ENCODE results near the gene THSD4. TPM values are rescaled to one million over a fixed set of nuclear protein-coding genes. Genes with fewer than 3 reads are reported as not detected.
"Not testable (repeated sequence)": the region's sequence is repeated elsewhere in the genome, so short reads cannot be mapped to it uniquely, and the experiment has no call there.

THSD4 gene
- total RNA-seq, 1 donor from 2014 or later, result 5.1 TPM

GRCh38 chr15:71254491-71254890 lies 139.2 kb downstream of the THSD4 start:
- no peak for DNase-seq (ENCODE audit: low spot score)

DNA sequence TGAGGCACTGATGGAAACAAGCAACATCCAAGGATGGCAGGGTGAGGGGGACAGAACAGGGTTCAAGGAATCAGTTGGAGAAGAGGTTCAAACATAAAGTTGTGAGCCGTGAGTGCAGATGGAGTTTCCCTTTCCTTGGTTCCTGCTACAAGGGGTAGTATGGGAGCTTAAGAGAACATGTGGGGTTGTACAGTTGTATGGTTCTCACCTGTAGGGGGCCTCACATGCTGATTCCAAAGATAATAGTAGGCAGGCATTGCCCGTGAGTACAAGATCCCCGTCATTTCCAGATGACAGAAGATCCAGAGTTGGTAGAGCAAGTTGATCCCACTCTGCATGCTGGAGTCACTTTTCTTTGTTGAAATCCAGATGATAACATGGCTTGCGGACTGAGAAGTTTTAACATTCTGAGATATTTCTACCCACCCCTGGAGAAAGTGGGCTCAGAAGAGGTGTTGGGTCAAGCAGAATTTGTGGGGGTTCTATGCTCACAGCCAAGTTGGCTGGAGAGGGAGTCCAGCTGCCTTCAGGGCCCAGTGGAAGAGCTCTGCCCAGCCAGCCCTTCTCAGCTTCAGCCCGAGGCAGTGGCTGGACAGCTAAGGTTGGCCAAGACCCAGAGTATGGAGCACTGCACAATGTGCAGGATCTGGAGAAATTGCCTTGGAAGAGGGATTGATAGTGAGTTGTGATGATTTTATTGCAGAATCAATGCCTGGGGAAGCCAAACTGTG lies 141.8 kb downstream of the THSD4 start:
- DNase-seq (ENCODE audit: low spot score), result no peak

GRCh38 chr15:71259866-71260265 lies 144.6 kb downstream of the THSD4 start:
- DNase-seq (ENCODE audit: low spot score), result no peak

GRCh38 chr15:71261418-71261817 lies 146.1 kb downstream of the THSD4 start:
- no peak for DNase-seq (ENCODE audit: low spot score)

DNA sequence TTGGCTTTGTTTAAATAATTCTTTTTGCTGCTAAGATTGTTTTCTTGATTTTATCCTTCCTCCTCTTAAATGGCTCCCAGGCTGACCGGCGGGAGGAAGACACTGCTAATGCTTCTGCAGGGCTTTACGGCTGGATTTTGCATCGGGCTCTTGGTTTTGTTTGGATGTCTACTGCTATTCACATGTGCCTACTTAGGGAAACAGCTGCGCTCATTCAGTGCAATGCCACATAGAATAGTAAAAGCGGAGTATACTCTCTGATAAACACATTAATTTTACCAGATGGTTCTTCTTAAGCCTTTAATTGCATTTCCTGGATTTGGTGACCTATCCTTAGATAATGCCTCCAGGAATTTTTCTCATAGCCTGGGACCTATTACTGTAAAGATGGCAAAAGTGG lies 146.6 kb downstream of the THSD4 start:
- DNase-seq (ENCODE audit: low spot score), result no peak

- no peak for DNase-seq (ENCODE audit: low spot score)
Measured at GRCh38 chr15:71262599-71262998, 147.3 kb downstream of the THSD4 start.

GRCh38 chr15:71265606-71266005 lies 150.3 kb downstream of the THSD4 start:
- not testable (repeated sequence) for DNase-seq (ENCODE audit: low spot score)

DNA sequence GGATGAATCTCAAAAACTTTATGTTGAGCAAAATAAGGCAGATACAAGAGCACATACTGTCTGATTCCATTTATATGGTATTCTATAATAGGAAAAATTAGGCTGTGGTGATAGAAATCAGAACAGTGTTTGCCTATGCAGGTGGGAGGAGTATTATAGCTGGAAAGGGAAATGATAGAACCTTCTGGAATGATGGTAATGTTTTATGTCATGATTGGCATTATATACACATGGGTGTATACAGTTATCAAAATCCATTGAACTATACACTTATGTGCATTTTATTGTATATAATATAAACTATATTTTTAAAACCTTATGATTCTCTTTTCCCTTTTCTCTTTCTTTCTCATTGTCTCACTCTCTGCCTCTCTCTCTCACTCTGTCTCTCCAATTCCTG lies 156.1 kb downstream of the THSD4 start:
- no peak for DNase-seq (ENCODE audit: low spot score)

DNA sequence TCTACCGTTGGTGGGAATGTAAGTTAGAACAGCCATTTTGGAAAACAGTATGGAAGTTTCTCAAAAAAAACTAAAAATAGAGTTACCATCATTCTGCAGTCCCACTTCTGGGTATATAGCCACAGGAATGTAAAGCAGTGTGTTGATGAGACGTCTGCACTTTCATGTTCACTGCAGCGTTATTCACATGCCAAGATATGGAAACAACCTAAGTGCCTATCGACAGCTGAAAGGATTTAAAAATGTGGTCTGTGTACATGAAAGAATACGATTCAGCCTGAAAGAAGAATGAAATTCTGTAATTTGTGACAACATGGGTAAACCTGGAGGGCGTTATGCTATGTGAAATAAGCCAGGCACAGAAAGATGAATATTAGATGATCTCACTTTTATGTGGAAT lies 157.7 kb downstream of the THSD4 start:
- DNase-seq (ENCODE audit: low spot score), result no peak

- no peak for DNase-seq (ENCODE audit: low spot score)
Measured at GRCh38 chr15:71273731-71274447, 158.6 kb downstream of the THSD4 start.

DNA sequence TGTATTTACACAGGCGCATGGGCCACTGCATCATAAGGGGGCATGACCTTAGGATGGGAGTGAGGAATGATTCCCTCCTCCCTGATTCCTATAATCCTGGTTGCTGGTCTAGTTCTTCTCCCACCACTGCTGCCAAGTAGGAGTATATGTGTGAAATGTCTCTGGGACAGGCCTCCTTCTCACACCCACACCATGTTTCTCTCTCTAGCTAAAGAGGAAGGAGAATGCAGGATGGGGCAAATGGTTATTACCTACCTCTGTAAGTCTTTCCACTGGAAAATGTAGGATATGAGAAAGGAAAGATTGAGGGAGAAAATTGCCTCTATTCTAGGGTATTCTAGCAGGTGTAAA lies 159.2 kb downstream of the THSD4 start:
- no peak for DNase-seq (ENCODE audit: low spot score)

GRCh38 chr15:71275098-71275497 lies 159.8 kb downstream of the THSD4 start:
- no peak for DNase-seq (ENCODE audit: low spot score)

- DNase-seq (ENCODE audit: low spot score), result no peak
Measured at GRCh38 chr15:71275566-71276335, 160.5 kb downstream of the THSD4 start.

DNA sequence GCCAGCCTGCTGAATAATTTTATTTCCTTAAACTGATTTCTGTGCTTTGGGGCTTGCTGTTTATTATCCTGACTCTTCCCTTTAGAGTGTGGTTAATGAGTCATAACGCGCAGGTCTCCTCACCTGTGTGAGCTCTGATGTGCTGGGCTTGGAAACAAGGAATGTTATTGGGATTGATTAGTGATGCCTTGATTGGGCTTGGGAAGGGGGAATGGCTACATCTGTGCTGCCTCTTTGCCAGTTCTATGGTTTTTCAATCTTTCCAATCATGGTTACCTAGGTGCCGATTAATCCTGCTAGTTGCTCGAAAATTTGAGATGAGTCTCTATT lies 161.0 kb downstream of the THSD4 start:
- DNase-seq (ENCODE audit: low spot score), result no peak

GRCh38 chr15:71278989-71279756 lies 163.9 kb downstream of the THSD4 start:
- no peak for DNase-seq (ENCODE audit: low spot score)

GRCh38 chr15:71279757-71280141 lies 164.5 kb downstream of the THSD4 start:
- no peak for DNase-seq (ENCODE audit: low spot score)

- no peak for DNase-seq (ENCODE audit: low spot score)
Measured at GRCh38 chr15:71280206-71280605, 164.9 kb downstream of the THSD4 start.

DNA sequence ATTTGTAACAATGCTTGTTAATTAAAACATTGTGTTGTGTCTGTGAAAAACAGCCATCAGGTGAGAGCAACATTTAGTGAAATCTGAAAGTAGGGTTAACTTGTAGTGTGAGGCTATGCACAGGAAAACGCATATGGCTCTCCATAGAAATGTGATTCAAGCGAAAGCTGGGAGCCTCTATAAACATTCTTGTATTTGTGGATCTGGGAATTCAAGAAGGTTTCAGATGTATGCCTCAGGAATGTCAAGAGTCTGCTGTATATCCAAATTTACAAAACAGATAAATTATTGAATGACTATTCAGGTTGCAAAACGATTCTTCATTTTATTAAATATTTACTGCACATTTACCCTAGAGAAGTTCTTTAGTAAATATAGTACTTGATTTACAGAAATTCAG lies 166.0 kb downstream of the THSD4 start:
- DNase-seq (ENCODE audit: low spot score), result no peak

DNA sequence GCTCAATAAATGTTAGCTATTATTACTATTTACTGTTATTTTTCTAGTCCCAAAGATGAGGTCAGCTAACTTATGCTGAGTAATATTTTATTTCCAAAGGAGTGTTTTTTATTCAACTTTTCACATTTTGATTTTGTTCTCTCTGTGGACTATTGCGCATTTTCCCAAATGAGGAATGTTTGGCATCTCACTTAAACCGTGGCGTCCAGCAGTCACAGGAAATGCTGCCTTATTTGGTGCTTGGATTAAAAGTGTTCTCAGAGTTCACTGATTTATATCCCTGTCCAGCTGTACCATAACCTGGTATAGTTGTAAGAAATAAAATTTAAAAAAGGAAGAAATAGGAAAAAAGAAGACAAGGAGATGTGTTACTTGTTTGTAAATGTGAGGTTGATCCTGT lies 166.8 kb downstream of the THSD4 start:
- no peak for DNase-seq (ENCODE audit: low spot score)

- no peak for DNase-seq (ENCODE audit: low spot score)
Measured at GRCh38 chr15:71288348-71288955, 173.2 kb downstream of the THSD4 start.

DNA sequence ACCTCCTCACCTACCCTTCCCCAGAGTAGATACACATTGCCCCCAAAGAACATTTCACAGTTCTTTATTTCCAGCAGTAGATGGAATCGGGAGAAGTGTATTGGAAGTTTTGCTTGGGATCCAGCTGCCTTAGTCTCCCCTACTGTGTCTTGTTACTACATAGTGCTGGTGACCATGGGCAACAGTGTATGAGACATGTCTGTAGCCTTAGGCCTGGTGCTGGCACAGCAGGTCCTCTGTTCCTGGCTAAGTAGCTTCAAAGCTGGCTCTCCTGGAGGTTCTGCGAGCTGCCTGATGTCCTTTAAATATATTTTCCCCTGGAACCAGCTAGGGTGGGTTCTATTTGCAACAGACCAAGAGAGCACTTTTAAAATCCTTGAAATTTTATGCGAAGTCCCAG lies 174.7 kb downstream of the THSD4 start:
- no peak for DNase-seq (ENCODE audit: low spot score)

Data from mesenteric fat pad (tissue), 1 donor.